Measurements from ENCODE around the gene CBLB.

The CBLB gene

DNA sequence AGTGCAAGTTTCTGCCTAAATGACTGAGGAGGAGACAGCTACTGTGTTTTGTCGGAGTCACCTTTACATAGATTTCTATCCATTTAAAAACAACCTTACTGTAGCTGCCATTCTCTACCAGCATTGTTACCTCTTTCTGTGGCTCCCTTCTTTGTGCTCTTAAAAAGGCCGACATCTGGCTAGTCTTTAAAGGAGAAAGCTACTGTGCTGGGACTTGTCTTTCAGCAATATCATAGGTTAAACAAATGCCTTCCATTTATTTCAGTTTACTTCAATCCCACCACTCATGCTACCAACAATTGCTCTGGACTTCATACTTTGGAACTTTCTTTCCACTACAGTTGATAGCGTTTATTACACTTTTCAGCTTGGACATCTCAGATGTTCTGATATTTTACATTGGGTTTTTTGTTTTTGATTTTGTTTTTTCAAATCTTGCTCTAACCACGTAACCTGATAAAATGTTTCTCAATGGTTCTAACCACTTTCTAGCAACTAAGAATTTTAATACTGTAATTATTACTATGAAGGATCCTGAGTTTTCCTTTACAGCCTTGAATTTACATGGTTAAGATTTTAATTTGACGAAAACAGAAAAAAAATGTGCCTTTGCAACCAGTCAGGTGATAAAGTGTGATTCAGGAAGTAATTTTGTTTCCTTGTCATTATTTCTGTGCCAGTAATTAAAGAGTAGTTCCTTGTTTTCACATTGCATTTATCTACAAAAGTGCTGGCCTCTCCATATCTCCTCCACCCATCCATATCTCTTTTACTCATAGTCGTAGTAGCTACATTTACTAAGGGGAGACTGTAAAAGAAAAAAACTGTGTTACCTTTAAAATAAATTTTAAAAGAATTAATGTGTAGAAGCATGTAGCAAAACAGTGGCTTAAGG, 1.3 kb upstream of the CBLB start:
- no peak for DNase-seq

DNA sequence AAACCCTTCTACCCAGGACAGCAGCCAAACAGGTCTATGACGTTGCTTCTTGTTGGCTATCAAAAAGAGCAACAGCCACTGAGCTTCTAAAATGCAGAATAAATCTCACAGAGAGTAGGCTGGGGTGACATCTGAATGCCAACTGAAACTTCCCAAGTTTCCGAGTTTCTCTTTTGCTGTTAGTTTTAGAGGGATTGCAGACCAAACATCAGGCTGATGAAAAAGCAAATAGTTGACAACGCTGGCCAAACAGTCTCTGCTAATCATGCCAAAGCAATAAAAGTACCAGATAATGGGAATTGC, 670 bp upstream of the CBLB start:
- DNase-seq = no peak

DNA sequence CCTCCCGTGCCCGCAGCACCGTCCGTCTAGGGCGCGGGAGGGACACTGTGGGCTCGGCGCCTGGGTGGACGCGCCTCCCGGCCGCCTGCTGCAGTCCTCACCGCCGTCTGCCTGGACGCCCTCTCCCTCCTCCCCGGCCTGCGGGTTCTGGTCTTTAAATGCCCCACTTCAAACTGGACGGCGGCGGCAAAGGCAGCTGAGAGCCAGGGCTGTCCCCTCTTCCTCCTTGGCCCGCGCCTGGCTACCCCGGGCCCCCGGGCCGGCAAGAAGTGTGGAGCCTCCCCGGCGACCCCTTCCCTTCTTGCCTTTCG, 426 bp downstream of the CBLB start:
- peak; percentile 65 for DNase-seq

DNA sequence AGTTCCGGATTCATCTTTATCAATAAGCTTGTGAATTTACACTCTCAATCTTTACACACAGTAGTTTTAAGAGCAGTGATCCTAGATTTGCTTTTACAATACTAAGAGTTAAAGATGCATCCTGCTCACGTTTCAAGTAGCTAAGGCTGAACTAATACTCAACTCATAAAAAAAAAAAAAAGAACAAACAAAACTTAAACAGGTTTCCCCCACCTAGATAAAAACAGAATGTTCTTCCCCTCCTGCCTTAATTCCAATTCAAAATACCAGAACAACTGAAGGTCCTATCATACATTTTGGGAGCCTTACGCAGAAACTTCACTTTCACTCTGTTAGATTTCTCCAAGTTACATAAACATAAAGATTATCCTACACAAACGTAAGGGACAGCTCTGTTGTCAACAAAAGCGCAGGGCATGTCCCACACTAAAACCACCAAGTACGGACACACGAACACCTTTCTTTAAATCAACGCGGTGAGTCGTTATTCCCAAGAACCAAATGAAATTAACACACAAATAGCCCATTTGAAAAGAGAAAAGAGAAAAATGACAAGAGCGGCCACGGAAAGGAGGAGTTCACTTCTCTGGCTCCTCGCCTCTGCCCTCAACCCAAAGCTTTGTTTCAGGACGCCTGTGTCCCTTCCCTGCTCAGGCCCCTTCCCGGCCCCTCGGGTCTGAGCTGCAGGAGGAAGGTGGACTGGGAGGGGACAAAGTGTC, 941 bp downstream of the CBLB start:
- DNase-seq = peak; percentile 16

DNA sequence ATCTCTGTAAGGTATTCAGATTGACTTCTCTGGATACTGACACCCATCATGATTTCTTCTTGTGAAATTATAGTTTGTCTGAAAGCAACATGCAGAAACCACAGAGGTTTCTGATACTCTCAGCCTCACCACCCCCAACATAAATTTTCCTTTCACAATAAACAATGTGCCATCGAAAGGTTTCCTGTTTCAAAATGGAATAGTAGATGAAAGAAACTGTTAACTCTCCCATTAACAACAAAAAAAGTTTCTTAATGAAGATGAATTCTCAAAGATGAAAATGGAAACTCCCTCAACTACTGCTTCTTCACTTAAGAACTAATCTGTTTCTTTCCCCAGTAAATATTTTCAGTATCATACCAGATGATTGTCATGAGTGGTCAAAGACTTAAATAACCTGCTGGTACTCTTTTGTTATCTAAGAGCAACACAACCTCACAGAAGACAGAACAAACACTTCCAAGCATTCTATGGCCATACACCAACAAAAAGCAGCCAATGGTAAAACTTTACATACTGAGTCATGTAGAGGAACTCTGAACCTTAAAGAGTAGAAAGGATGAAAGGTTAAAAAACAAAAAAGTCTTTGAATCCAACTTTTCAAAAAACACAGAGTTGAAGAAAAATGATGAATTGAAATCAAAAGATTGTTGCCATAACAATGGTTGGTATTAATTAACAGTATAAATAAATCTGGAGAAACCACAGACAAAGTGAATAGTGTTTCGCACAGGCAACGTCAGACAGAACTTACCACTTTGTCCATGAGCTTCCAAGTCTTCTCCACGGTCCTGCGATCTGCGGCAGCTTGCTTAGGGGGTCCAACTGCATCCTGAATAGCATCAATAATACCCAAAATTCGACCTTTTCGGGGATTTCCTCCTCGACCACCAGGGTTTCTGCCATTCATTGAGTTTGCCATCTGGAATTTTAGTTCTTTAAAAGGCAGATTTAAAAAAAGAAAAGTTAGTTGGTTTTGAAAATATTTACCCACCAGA, 1.9 kb downstream of the CBLB start:
- DNase-seq = peak; percentile 54

DNA sequence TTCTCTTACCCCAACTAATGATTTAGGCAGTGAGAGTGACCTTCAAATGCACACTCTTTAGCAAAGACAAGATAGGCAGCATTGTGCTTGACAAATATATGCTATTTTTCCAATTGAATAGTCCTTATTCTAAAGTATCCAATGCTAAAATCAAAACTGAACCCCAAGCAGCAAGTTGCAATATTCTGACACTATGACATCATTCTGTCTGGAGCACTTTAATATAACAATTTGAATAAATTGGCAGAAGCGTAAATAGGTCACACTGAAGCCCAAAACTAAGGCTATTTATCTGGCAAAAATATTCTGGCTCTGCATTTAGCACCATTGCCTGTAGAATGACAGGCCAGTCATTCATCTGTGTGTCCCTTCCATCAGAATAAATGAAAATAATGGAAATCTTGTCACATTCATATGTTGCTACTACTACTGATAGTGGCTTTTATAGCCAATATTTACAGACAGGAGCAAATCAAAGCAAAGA, 2.9 kb downstream of the CBLB start:
- DNase-seq = no peak

DNA sequence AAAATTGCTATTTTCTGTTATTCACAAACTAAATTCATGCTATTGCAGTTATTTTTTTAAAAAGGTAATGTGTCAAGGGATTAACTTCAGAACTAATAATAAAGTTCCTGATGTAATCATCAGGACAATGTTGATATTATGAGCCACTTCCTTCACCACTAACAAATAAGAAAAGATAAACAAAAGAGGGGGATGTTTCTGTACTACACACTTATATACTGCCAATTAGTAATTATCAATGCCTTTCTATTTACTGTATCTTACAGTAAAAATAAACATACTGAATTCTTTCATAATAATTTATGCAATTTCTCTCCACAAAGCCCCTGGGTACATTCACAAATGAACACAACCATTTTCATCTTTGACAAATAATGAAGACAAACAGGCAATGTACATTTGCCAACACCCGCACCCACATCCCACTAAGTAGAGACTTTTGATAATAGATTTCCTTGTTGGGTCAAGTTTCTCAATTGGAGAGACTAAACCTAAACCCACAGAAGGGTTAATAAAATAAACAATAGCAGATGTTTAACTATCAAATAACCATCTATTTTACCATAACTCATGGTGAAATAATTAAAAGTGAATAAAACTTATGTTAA, 3.7 kb downstream of the CBLB start:
- no peak for DNase-seq

DNA sequence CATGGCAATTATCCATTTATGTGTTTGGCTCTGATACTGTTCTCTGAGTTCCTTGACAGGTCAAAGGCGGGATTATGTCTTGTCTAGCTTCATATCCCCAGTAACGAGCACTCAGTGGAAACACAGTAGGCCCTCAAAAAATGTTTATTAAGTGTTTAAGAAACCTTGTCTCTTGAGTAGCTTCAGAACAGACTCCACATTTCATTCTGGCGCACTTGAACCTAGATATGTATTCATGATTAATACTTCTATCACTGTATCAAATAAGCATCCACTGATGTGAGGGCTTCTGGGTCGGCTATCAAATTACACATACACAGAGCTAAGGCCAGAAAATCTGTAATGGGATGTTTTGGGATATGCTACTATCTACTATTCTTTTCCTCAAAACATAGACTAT, 4.6 kb downstream of the CBLB start:
- no peak for DNase-seq

DNA sequence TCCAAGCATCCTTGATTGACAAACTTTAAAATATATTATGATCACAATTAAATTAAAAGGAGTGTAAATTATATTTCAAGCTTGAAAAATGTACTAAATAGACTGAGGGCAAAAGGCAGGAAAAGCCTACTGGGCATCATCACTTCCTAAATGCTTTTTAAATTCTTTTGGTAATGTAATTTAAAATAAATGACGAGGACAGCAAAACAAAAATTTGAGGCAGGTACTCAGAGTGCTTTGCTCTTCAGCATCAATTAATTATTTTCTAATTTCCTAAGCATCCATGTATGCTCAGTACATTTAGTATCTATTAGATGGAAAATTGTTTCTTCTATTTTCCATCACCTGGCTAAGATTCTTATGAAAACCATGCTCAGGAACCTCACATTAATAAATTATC, 5.2 kb downstream of the CBLB start:
- no peak for DNase-seq

DNA sequence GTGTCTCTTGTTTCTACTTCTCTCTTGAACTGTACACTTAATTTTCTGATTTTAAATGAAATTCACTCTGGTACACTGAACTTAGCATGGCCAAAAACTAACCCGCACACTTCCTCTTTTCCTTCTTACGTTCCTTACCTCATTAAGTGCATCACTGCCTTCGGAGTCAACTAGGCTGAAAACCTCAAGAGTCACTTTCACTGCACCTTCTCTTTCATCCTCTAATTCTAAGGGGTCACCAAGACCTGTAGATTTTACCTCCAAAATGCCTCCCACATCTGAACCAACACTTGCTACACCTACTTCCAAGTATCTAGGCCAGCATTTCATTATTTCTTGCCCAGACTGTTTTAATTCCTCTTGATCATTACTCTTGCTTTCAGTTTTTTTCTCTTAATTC, 6.6 kb downstream of the CBLB start:
- no peak for DNase-seq

DNA sequence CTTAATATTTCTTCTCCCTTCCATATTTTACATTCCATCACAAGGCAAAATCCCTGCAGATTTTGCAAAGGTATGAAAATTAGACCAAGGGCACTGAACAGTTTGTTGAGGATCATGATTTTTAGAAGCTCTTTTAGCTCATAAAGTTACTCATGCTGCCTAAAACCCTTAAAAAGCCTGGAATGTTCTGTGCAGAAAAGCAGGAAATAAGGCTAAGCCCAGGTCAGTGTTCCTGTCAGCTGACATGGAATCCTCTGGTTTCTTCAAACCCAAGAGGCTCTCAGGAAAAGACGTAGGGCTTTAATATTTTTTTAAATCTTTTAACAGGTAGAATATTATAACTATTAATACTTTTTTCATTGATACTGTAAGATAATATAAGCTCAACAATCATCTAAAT, 8.2 kb downstream of the CBLB start:
- DNase-seq = no peak

DNA sequence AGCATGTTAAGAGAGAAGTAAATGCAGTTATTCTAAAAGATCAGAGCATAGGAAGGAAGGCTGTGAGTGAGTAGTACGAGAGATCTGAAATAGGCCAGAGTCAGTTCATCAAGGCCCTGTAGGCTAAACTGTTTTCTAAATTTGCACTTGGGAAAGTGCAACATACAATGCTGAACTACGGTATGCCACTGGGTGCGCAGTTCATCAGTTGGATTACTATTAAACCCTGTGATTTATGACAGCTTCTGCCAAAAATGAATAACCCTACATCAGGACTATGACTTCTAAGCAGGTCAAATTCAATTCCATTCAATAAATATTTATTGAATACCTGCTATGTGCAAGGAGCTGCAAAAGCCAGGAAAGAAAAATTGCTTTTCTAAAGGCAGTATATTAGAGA, 10.8 kb downstream of the CBLB start:
- DNase-seq = no peak

DNA sequence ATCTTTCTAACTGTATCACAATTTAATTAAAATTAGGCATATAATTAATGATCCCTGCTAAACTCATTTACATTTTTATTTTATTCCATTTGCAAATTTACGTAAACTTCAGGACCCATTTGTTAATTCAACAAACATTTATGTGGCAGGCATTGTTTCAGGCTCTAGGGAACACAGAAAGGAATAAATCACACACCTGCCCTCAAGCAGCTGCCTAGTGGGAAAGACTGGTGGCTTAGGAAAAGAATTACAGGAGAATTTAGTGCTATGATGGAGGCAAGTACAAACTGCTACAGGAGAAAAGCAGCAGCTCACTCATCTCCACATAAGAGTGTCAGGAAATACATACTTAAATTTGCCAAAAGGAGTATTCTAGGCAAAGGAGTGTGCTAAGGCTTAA, 11.2 kb downstream of the CBLB start:
- DNase-seq = no peak

DNA sequence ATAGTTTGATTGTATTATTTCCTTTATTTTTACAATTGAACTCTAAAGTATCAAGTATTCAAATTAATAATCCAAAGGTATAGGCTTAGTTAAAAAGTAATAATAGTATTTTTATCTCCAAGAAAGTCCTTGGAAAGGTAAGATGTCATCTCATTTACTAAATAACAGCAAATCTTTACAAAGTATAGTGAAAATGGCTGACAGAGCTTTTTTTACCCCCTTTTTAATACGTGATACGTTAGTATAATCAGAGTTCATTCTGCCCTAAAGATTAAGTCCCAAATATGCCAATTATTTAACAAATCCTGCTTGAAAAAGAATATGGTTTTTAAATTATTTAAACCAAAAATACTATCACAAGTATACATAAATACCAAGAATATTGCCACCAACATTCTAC, 12.2 kb downstream of the CBLB start:
- no peak for DNase-seq

DNA sequence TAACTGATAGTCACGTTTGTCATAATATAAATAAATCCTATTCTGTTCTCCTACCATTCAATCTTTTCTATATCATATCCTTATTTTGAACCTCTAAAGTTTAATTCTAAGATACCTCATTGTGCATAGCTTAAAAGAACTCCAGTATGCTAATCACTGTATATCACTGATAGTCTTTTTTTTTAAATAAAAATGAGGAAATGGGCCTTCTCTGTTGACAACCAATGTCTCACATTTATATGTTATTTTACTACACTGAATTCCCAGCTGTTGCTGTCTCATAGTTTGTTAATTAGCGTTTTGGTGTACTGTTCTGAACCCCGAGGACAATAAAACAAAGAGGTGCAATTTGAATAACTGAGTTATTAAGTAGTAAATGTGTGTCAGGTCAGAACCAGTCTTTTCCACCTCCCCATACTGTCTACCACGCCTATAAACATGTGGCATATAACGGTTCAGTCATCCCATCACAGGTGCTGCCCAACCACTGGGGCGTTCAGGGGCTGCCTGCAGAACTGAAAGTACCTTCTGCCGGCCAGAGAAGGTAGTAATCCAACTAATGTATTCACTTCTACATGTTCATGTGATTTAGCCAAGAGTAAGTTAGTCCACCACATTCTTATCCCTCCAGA, 14.9 kb downstream of the CBLB start:
- no peak for DNase-seq

DNA sequence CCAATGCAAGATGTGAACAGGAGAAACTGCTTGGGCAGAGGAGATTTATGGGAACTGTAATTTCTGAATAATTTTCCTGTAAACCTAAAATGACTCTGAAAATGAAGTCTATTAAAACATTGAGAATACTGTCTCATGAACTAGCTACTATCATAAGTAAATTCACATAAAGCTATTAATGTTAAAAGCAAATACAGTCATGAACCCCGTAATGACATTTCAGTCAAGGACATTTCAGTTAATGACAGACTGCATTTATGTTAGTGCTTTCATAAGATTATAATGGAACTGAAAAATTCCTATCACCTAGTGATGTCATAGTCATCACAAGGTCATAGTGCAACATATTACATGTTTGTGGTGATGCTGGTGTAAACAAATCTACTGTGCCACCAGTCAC, 17.2 kb downstream of the CBLB start:
- DNase-seq = no peak

DNA sequence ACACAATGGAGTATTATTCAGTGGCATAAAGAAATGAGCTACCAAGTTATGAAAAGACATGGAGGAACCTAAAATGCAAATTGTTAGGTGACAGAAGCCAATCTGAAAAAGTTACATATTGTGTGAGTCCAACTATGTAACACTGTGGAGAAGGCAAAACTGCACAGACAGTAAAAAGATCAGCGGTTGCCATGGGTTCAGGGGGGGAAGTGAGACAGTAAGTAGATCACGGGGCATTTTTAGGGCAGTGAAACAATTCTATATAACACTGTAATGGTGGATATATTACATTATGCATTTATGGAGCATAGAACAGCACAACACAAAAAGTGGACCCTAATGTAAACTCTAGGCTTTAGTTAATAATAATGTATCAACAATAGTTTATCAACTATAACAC, 17.6 kb downstream of the CBLB start:
- no peak for DNase-seq

DNA sequence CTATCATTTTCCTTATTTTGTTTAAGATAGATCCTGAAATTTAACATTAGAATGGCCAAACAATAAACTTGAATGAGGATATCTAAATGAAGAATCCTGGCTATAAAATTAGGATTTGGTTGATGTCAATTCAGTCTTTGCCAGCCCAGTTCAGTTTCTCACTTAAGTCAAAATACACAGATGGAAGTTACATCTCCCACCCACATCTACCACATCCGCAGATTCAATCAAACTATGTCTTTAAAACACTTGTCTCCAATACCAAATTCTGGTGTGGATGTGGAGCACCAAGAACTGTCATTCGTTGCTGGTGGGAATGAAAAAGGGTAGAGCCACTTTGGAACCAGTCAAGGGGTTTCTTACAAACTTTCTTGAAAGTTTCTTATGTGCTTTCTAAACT, 18.2 kb downstream of the CBLB start:
- no peak for DNase-seq

DNA sequence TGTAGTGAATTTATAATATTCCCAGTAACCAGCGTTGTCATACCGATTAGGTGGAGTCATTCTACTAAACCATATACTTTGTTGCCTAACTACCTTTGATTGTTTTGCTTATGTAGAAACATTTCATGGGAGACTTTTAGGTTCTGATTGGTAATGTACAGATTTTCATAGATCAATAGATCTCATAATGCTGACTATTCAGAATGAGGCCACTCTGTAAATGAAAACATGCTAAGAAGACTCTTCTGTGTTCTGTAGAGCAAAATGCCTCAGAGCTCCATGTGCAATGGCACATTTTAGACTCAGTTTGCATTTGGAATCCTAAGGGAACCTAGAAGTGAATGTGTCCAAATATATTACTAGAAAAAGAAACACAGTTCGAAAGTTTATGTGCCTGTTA, 20.0 kb downstream of the CBLB start:
- no peak for DNase-seq

DNA sequence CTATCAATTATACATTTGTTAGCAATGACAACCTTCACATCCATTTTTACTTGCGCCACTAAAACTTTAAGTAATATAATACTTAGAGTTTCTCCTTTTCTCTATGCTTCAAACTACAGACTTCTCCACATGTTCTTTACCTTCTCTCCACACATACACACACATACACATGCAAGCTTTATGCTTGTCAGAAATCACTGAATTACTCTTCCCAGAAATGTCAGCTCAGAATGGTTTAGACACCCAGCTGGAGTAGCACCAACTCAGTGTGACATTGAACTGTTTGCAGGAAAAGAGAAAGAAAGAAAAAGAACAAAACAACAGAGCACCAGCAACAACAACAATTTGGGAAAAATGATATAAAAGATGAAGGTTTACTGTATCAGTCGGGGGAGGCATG, 20.9 kb downstream of the CBLB start:
- DNase-seq = no peak

DNA sequence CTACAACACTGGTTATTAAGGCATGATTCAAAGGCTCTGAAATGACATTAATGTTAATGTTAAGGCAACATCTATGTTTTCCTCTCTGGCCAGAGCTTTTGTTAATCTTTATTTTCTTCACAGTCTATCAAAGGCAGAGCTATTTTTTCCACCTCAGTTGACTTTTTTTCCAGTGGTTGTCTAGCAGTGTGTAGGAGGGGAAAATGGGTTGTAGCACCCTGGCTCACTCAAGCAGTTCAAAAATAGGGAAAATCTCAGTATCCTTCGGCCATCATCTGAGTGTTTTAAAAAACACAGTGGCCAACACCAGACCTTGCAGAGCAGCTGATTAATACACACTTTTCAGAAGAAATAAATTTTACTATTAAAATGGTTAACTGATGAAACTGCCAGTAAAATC, 21.4 kb downstream of the CBLB start:
- DNase-seq = no peak

DNA sequence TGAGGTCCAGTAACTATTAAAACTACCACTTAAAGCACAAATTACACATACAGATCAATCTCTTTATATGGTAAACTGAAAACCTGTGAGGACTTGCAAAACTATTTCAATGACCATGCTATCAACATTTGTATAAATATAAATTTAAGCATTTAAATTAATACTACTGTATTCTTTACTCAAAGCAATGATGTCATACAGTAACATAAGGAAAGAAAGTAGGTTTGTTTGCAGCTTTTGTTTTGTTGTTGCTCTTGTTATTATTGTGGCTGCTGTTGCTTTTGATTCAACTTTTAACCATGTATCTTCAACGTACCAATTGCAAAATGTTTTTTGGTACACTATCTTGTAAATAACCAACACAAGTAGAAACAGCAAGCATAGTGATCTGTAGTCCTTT, 22.0 kb downstream of the CBLB start:
- no peak for DNase-seq
